8988T (cell line): Measurements from ENCODE around the gene RSRC1.
A peak's percentile ranks its signal among the peaks of the same experiment; 100 is the strongest.
"Not testable (repeated sequence)": the region's sequence is repeated elsewhere in the genome, so short reads cannot be mapped to it uniquely, and the experiment has no call there.

Source experiments
- DNase-seq: peaks from one replicate; pipeline ENCODE4 v3.0.0; 2011

RSRC1 gene

GRCh38 chr3:158101335-158102241, 8.3 kb upstream of the RSRC1 start:
- DNase-seq: no peak

- no peak for DNase-seq
These were observed 7.4 kb upstream of the RSRC1 start for GRCh38 chr3:158102242-158103080.

- no peak for DNase-seq
These were observed 6.6 kb upstream of the RSRC1 start for GRCh38 chr3:158103081-158103886.

GRCh38 chr3:158103887-158104327, 6.0 kb upstream of the RSRC1 start:
- DNase-seq: no peak

- DNase-seq: no peak
These were observed 5.4 kb upstream of the RSRC1 start for GRCh38 chr3:158104431-158104921.

- DNase-seq: peak; percentile 74
These were observed 4.7 kb upstream of the RSRC1 start for GRCh38 chr3:158105119-158105709.

- DNase-seq: no peak
These were observed 4.1 kb upstream of the RSRC1 start for GRCh38 chr3:158105710-158106253.

GRCh38 chr3:158106766-158107471, 3.0 kb upstream of the RSRC1 start:
- DNase-seq: no peak

GRCh38 chr3:158107605-158108444, 2.1 kb upstream of the RSRC1 start:
- DNase-seq: no peak

- DNase-seq: no peak
These were observed 1.4 kb upstream of the RSRC1 start for GRCh38 chr3:158108445-158108985.

GRCh38 chr3:158109295-158109803, 540 bp upstream of the RSRC1 start:
- no peak for DNase-seq

- DNase-seq: no peak
These were observed 749 bp downstream of the RSRC1 start for GRCh38 chr3:158110658-158111018.

GRCh38 chr3:158111861-158112260, 2.0 kb downstream of the RSRC1 start:
- DNase-seq: no peak

GRCh38 chr3:158113595-158113994, 3.7 kb downstream of the RSRC1 start:
- DNase-seq: not testable (repeated sequence)

- DNase-seq: no peak
These were observed 10.4 kb downstream of the RSRC1 start for GRCh38 chr3:158120330-158120729.

- DNase-seq: no peak
These were observed 11.4 kb downstream of the RSRC1 start for GRCh38 chr3:158121295-158121694.

GRCh38 chr3:158122721-158123120, 12.8 kb downstream of the RSRC1 start:
- DNase-seq: not testable (repeated sequence)

GRCh38 chr3:158127250-158128219, 17.6 kb downstream of the RSRC1 start:
- no peak for DNase-seq

- DNase-seq: no peak
These were observed 18.9 kb downstream of the RSRC1 start for GRCh38 chr3:158128755-158129154.
